GM12873 (cell line): ENCODE measurements around the gene TNFRSF4.

Experiments
- CTCF ChIP-seq: IDR thresholded peaks from 2 replicates; pipeline ENCODE4 v1.5.1; 2012; ENCODE audit warnings: low read depth, mild to moderate bottlenecking, moderate library complexity, low read length, control low read depth; ENCODE audit not compliant: insufficient read depth; ENCODE audit errors: missing control alignments

TNFRSF4 gene

GRCh38 chr1:1199141-1199960 lies 14.6 kb downstream of the TNFRSF4 start:
- no peak for TF ChIP-seq CTCF

GRCh38 chr1:1198423-1199140 lies 15.4 kb downstream of the TNFRSF4 start:
- no peak for TF ChIP-seq CTCF

- no peak for TF ChIP-seq CTCF
Observed at GRCh38 chr1:1197551-1198422, 16.2 kb downstream of the TNFRSF4 start.

- TF ChIP-seq CTCF, result no peak
Observed at GRCh38 chr1:1197188-1197500, 16.8 kb downstream of the TNFRSF4 start.

- no peak for TF ChIP-seq CTCF
Observed at GRCh38 chr1:1196431-1197187, 17.3 kb downstream of the TNFRSF4 start.

GRCh38 chr1:1194723-1195122 lies 19.2 kb downstream of the TNFRSF4 start:
- TF ChIP-seq CTCF, result no peak

- TF ChIP-seq CTCF, result no peak
Observed at GRCh38 chr1:1191734-1192133, 22.2 kb downstream of the TNFRSF4 start.
